ENCODE data around the gene FUZ.

GRCh38 chr19:49829721-49830120, 16.6 kb upstream of the FUZ start:
- TF ChIP-seq POLR2A (IDR thresholded peaks at IDR 0.05) = no peak
- TF ChIP-seq CTCF (IDR thresholded peaks at IDR 0.05) = no peak
